Naive B cell (primary cell): ENCODE data around the gene ASTN2. TPM values are rescaled to one million over a fixed set of nuclear protein-coding genes. Genes with fewer than 3 reads are reported as not detected.
"Not testable (repeated sequence)": the region's sequence is repeated elsewhere in the genome, so short reads cannot be mapped to it uniquely, and the experiment has no call there.

Experiments used
- ATAC-seq, 2 donors: fragments of 150-1000 bp; cut with Tn5 transposase; 2 replicates each; pipeline ENCODE4 v1.10.0; 2021; ENCODE audit warnings: low read depth in 2 of 2, mild to moderate bottlenecking in 2 of 2, moderate library complexity in 2 of 2
- DNase-seq: peaks from one replicate; pipeline ENCODE4 v3.0.0; 2022
- H3K27ac Mint-ChIP-seq, 6 donors: one replicate each; pipeline ENCODE4 v1.8.0; 2020 to 2022; ENCODE audit warnings: mild to moderate bottlenecking in 6 of 6, mixed read lengths in 6 of 6, moderate library complexity in 5 of 6, inconsistent platforms in 2 of 6
- H3K27me3 Mint-ChIP-seq, 3 donors: one replicate each; pipeline ENCODE4 v1.8.0; 2021 to 2022; ENCODE audit warnings: mixed read lengths in 3 of 3, mild to moderate bottlenecking in 1 of 3
- H3K36me3 Mint-ChIP-seq, 2 donors: one replicate each; pipeline ENCODE4 v1.8.0; 2020 to 2022; ENCODE audit warnings: mixed read lengths in 2 of 2, inconsistent platforms in 1 of 2, mild to moderate bottlenecking in 1 of 2
- H3K4me1 Mint-ChIP-seq, 3 donors: one replicate each; pipeline ENCODE4 v1.8.0; 2020 to 2022; ENCODE audit warnings: mixed read lengths in 3 of 3, inconsistent platforms in 1 of 3, mild to moderate bottlenecking in 1 of 3, moderate library complexity in 1 of 3
- H3K4me3 Mint-ChIP-seq, 8 donors: one replicate each; pipeline ENCODE4 v1.8.0; 2020 to 2022; ENCODE audit warnings: mild to moderate bottlenecking in 8 of 8, mixed read lengths in 8 of 8, moderate library complexity in 8 of 8, inconsistent platforms in 2 of 8
- H3K9me3 Mint-ChIP-seq, 7 donors: one replicate each; pipeline ENCODE4 v1.8.0; 2020 to 2022; ENCODE audit warnings: mixed read lengths in 7 of 7, mild to moderate bottlenecking in 5 of 7, inconsistent platforms in 2 of 7, moderate library complexity in 1 of 7
- polyA plus RNA-seq, 6 donors: library from polyadenylated mRNA; unstranded; fragments of 300-500 nt; fragmentation: Illumina TruSeq; gene quantifications; one replicate each; pipeline ENCODE4 v1.2.3, GENCODE V29; 2021; ENCODE audit warnings: low read depth in 6 of 6

The ASTN2 gene
- polyA plus RNA-seq, 6 donors from 2014 or later: 0.89 to 2.5 (median 1.5) TPM; not detected in 1

DNA sequence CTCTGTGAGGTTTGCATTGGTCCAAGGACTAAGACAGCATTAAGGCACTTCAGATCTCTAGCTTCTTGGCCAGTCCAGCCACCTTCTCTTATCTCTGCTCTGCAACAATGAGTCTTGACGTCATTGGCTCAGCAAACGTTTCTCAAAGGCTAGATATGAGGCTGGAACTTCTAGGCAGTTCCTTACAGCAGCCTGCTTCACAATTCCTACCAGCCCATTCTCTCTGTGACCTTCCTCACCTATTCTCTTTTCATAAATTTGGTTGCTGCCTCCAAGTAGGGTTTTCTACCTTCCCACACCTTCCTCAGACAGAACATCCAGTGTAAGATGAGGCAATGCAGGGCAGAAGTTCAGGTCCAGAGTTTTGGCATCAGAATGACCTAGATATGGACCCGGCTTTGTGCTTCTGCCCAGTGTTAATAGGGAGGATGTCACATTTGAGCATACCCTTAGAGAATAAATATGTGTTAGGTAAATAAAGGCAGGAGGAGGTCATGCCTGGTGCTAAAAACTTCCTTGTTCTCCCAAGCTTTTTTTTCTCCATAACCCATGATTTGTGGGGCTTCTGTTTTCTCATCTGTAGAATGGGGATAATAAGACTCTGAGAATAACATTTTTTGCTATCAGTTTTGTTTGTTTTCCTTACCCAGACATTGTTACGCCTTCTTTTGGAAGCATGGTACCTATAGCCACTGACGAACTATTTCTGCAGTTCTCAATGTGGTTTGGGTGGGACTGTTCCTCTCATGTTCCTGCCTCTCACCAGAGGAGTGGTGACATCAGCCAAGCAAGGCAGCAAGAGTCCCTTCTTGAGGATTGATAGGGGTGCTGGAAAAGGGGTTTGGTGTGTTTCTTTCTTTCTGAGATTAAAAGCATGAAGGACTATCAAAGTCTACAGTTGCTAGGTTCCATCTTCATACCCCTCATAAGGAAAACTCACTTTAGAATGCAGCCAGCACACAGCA lies 948.3 kb downstream of the ASTN2 start:
- H3K4me3 Mint-ChIP-seq: no peak overlapping the region
- H3K9me3 Mint-ChIP-seq: peaks cover 0 to 4% (median 0%) of the 10 kb centered on the region in 7 donors
- ATAC-seq: no peak
- DNase-seq: no peak
- H3K4me1 Mint-ChIP-seq: no peaks in the 10 kb centered on the region
- no peaks in the 10 kb centered on the region for H3K36me3 Mint-ChIP-seq
- no peak overlapping the region for H3K27ac Mint-ChIP-seq
- no peaks in the 10 kb centered on the region for H3K27me3 Mint-ChIP-seq

- Mint-ChIP-seq H3K27me3 (no peaks in the 10 kb centered on the region), H3K27ac (peak overlapping the region in 1 of 6 donors; percentile 54), H3K4me3 (no peak overlapping the region), H3K9me3 (peaks cover 0 to 4% (median 0%) of the 10 kb centered on the region in 7 donors), H3K4me1 (no peaks in the 10 kb centered on the region), H3K36me3 (no peaks in the 10 kb centered on the region)
- ATAC-seq: no peak
- no peak for DNase-seq
Observed at GRCh38 chr9:116465576-116466270, 949.1 kb downstream of the ASTN2 start.

GRCh38 chr9:116464987-116465571 lies 949.8 kb downstream of the ASTN2 start:
- H3K36me3 Mint-ChIP-seq: no peaks in the 10 kb centered on the region
- H3K4me1 Mint-ChIP-seq: no peaks in the 10 kb centered on the region
- no peak for ATAC-seq

DNA sequence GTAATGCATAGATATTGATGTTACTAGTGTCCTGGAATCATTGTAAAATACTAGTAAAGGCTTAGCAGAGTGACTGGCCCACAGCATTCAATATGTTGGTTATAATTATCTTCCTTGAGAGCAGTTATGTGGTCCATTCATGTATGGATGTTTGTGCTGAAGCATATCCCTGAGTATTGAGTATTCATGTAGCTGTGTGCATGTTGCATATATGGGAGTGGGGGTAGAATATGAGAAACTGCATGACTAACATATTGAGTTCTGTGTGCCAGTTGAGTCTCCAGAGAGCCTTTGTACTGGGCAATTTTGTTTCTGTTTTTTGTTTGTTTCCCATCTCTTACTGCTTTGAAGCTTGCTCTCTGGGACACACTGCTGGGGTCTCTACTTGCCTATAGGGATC lies 950.4 kb downstream of the ASTN2 start:
- Mint-ChIP-seq H3K9me3 (peaks cover 0 to 4% (median 0%) of the 10 kb centered on the region in 7 donors), H3K36me3 (no peaks in the 10 kb centered on the region), H3K27me3 (no peaks in the 10 kb centered on the region), H3K27ac (no peak overlapping the region), H3K4me3 (no peak overlapping the region), H3K4me1 (no peaks in the 10 kb centered on the region)
- ATAC-seq (no peak), DNase-seq (no peak)

More at GRCh38 chr9:116464987-116465571, 949.8 kb downstream of the ASTN2 start:
- Mint-ChIP-seq H3K4me3 (no peak overlapping the region), H3K9me3 (peaks cover 0 to 4% (median 0%) of the 10 kb centered on the region in 7 donors), H3K27me3 (no peaks in the 10 kb centered on the region), H3K27ac (no peak overlapping the region)
- no peak for DNase-seq

DNA sequence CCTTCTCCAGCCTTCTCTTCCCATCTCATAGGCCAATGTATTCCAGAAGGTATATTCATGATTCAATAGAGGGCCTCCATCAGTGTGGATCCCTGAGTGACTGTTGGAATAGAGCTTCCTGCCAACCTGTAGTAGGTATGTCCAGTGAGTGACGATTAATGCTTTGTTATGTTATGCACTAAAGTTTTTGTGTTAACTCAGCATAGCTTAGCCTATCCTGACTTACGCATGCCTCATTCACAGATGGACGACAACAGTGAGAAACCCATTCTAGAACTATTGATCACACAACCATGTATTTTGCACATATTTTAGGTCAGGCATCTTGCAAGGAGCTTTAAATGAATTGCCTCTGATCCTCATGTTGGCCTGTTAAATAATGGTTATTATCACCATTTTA lies 953.2 kb downstream of the ASTN2 start:
- Mint-ChIP-seq H3K27ac (no peak overlapping the region), H3K27me3 (no peaks in the 10 kb centered on the region), H3K4me3 (no peak overlapping the region), H3K9me3 (peaks cover 0 to 15% (median 4%) of the 10 kb centered on the region in 7 donors), H3K36me3 (peaks cover 0 to 2% of the 10 kb centered on the region in 2 donors), H3K4me1 (no peaks in the 10 kb centered on the region)
- ATAC-seq (no peak), DNase-seq (no peak)

DNA sequence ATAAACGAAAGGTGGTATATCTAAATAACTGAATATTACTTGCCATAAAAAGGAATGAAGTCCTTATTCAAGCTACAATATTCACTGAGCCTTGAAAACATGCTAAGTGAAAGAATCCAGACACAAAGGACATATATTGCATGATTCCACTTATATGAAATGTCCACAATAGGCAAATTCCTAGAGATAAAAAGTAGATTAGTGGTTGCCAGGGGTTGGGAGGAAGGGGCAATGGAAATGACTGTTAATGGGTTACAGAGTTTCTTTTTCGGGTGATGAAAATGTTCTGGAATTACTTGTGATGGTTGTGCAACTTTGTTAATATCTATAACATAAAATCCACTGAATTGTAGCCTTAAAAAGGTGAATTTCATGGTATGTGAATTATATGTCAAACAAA lies 954.8 kb downstream of the ASTN2 start:
- Mint-ChIP-seq H3K9me3 (peaks cover 4 to 25% (median 14%) of the 10 kb centered on the region in 7 donors), H3K27me3 (no peaks in the 10 kb centered on the region), H3K4me1 (no peaks in the 10 kb centered on the region), H3K27ac (no peak overlapping the region), H3K4me3 (no peak overlapping the region), H3K36me3 (peaks cover 0 to 10% of the 10 kb centered on the region in 2 donors)
- no peak for ATAC-seq
- DNase-seq: no peak

DNA sequence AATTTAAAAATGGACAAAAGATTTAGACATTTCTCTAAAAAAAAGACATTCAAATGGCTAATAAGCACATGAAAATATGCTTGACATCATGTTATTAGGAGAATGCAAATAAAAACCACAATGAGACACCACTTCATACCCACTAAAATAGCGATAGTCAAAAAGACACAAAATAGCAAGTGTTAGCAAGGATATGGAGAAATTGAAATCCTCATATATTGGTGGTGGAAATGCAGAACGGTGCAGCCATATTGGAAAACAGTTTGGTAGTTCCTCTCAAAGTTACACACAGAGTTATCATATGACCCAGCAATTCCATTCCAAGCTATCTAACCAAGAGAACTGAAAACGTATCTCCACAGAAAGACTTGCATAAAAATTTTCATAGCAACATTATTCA lies 955.3 kb downstream of the ASTN2 start:
- H3K27ac Mint-ChIP-seq: no peak overlapping the region
- DNase-seq (no peak), ATAC-seq (no peak)
- H3K4me3 Mint-ChIP-seq: no peak overlapping the region
- H3K4me1 Mint-ChIP-seq: no peaks in the 10 kb centered on the region
- H3K36me3 Mint-ChIP-seq: peaks cover 0 to 10% of the 10 kb centered on the region in 2 donors
- peaks cover 4 to 25% (median 14%) of the 10 kb centered on the region in 7 donors for H3K9me3 Mint-ChIP-seq
- no peaks in the 10 kb centered on the region for H3K27me3 Mint-ChIP-seq

- DNase-seq: no peak
- H3K27ac Mint-ChIP-seq: no peak overlapping the region
- peaks cover 0 to 25% (median 14%) of the 10 kb centered on the region in 7 donors for H3K9me3 Mint-ChIP-seq
- no peak for ATAC-seq
- H3K4me1 Mint-ChIP-seq: no peaks in the 10 kb centered on the region
- no peak overlapping the region for H3K4me3 Mint-ChIP-seq
- H3K36me3 Mint-ChIP-seq: peaks cover 0 to 10% of the 10 kb centered on the region in 2 donors
- H3K27me3 Mint-ChIP-seq: no peaks in the 10 kb centered on the region
Observed at GRCh38 chr9:116456490-116457088, 958.3 kb downstream of the ASTN2 start.

- not testable (repeated sequence) for H3K4me3 Mint-ChIP-seq, H3K27me3 Mint-ChIP-seq, DNase-seq, H3K36me3 Mint-ChIP-seq, H3K4me1 Mint-ChIP-seq, ATAC-seq, H3K27ac Mint-ChIP-seq
- peaks cover 0 to 25% (median 14%) of the 10 kb centered on the region in 7 donors for H3K9me3 Mint-ChIP-seq
Observed at GRCh38 chr9:116454539-116454938, 960.3 kb downstream of the ASTN2 start.

- H3K4me1 Mint-ChIP-seq: no peaks in the 10 kb centered on the region
- peaks cover 0 to 10% of the 10 kb centered on the region in 2 donors for H3K36me3 Mint-ChIP-seq
- no peak overlapping the region for H3K4me3 Mint-ChIP-seq
- no peak overlapping the region for H3K27ac Mint-ChIP-seq
- H3K9me3 Mint-ChIP-seq: peaks cover 0 to 25% (median 14%) of the 10 kb centered on the region in 7 donors
- ATAC-seq: no peak
- DNase-seq: no peak
- no peaks in the 10 kb centered on the region for H3K27me3 Mint-ChIP-seq
Observed at GRCh38 chr9:116453785-116454184, 961.1 kb downstream of the ASTN2 start.

GRCh38 chr9:116452634-116453033 lies 962.2 kb downstream of the ASTN2 start:
- peaks cover 0 to 20% (median 10%) of the 10 kb centered on the region in 7 donors for H3K9me3 Mint-ChIP-seq
- peaks cover 0 to 10% of the 10 kb centered on the region in 2 donors for H3K36me3 Mint-ChIP-seq
- H3K4me1 Mint-ChIP-seq: no peaks in the 10 kb centered on the region
- no peaks in the 10 kb centered on the region for H3K27me3 Mint-ChIP-seq
- DNase-seq: no peak
- no peak overlapping the region for H3K4me3 Mint-ChIP-seq
- no peak for ATAC-seq
- H3K27ac Mint-ChIP-seq: peak overlapping the region in 1 of 6 donors; percentile 2

GRCh38 chr9:116452227-116452626 lies 962.6 kb downstream of the ASTN2 start:
- Mint-ChIP-seq H3K27ac (peak overlapping the region in 1 of 6 donors; percentile 17), H3K27me3 (no peaks in the 10 kb centered on the region), H3K4me1 (no peaks in the 10 kb centered on the region), H3K4me3 (no peak overlapping the region), H3K36me3 (peaks cover 0 to 10% of the 10 kb centered on the region in 2 donors), H3K9me3 (peaks cover 0 to 16% (median 9%) of the 10 kb centered on the region in 7 donors)
- ATAC-seq (no peak), DNase-seq (no peak)

- H3K27ac Mint-ChIP-seq: peak overlapping the region in 1 of 6 donors; percentile 17
- H3K9me3 Mint-ChIP-seq: peaks cover 0 to 10% (median 7%) of the 10 kb centered on the region in 7 donors
- peaks cover 0 to 8% of the 10 kb centered on the region in 2 donors for H3K36me3 Mint-ChIP-seq
- no peaks in the 10 kb centered on the region for H3K4me1 Mint-ChIP-seq
- no peak for DNase-seq
- H3K27me3 Mint-ChIP-seq: no peaks in the 10 kb centered on the region
- no peak for ATAC-seq
- no peak overlapping the region for H3K4me3 Mint-ChIP-seq
Observed at GRCh38 chr9:116451500-116452115, 963.2 kb downstream of the ASTN2 start.
